Measurements from ENCODE around the gene ZNF441. TPM values are rescaled to one million over a fixed set of nuclear protein-coding genes. Genes with fewer than 3 reads are reported as not detected.

Gene ZNF441
- total RNA-seq, 1 experiment from 2014 or later: 0.85 TPM

- H3K23ac ChIP-seq (ENCODE audit: insufficient read length, low read depth, low read length): no peak overlapping the region
- no peak overlapping the region for H4K91ac ChIP-seq (ENCODE audit: insufficient read length, low read depth, low read length)
- H3K27ac Mint-ChIP-seq: no peak overlapping the region
- H3K9me3 Mint-ChIP-seq: peaks cover 18 to 32% of the 10 kb centered on the region in 2 experiments
- no peaks in the 10 kb centered on the region; a peak in 1 of 7 replicates for H3K36me3 Mint-ChIP-seq (ENCODE audit: insufficient read depth in 1 of 3, low read depth in 3 of 3)
- H2BK15ac ChIP-seq (ENCODE audit: low read depth, low read length): no peak overlapping the region
- H3K14ac ChIP-seq (ENCODE audit: insufficient read depth, low read length): no peak overlapping the region
- H3K9ac ChIP-seq (ENCODE audit: extremely low read depth, insufficient read length, low read length): no peak overlapping the region
- DNase-seq: no peak
- no peaks in the 10 kb centered on the region for H4K20me1 ChIP-seq (ENCODE audit: control insufficient read depth, insufficient read depth, insufficient read length)
- H3K4me1 Mint-ChIP-seq: peaks cover 3% of the 10 kb centered on the region in 2 experiments; a peak in 3 of 4 replicates
- H3K9me3 ChIP-seq (ENCODE audit: control insufficient read depth, low read depth, low read length): no peaks in the 10 kb centered on the region
- no peak overlapping the region for H3K27ac ChIP-seq (ENCODE audit: insufficient read length, low read depth, low read length)
- H2AFZ ChIP-seq (ENCODE audit: low read length): no peak overlapping the region
- no peak overlapping the region for H2BK12ac ChIP-seq (ENCODE audit: insufficient read length, low read depth, low read length)
- no peak overlapping the region for H3K4ac ChIP-seq (ENCODE audit: low read depth, low read length)
- TF ChIP-seq, protein P1, sequence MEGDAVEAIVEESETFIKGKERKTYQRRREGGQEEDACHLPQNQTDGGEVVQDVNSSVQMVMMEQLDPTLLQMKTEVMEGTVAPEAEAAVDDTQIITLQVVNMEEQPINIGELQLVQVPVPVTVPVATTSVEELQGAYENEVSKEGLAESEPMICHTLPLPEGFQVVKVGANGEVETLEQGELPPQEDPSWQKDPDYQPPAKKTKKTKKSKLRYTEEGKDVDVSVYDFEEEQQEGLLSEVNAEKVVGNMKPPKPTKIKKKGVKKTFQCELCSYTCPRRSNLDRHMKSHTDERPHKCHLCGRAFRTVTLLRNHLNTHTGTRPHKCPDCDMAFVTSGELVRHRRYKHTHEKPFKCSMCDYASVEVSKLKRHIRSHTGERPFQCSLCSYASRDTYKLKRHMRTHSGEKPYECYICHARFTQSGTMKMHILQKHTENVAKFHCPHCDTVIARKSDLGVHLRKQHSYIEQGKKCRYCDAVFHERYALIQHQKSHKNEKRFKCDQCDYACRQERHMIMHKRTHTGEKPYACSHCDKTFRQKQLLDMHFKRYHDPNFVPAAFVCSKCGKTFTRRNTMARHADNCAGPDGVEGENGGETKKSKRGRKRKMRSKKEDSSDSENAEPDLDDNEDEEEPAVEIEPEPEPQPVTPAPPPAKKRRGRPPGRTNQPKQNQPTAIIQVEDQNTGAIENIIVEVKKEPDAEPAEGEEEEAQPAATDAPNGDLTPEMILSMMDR (conservative IDR thresholded peaks at IDR 0.05): no peak
- H3T11ph ChIP-seq (ENCODE audit: low read length): no peak overlapping the region
- no peaks in the 10 kb centered on the region for H3K79me2 ChIP-seq (ENCODE audit: insufficient read depth, low read length)
- no peak overlapping the region for H2AK5ac ChIP-seq (ENCODE audit: insufficient read length, low read length)
- no peak overlapping the region for H2BK20ac ChIP-seq (ENCODE audit: low read depth, low read length, poor library complexity, severe bottlenecking)
- H3K27me3 ChIP-seq (ENCODE audit: insufficient read depth, low read length): peaks cover 6% of the 10 kb centered on the region; the same call in 1 of the 2 replicates
- no peak overlapping the region for H4K8ac ChIP-seq (replicated peaks; ENCODE audit: insufficient read length, low read depth, low read length)
- no peak overlapping the region for H3K18ac ChIP-seq (ENCODE audit: insufficient read length, low read depth, low read length)
- no peak overlapping the region for H2BK120ac ChIP-seq (ENCODE audit: low read depth, low read length, poor library complexity, severe bottlenecking)
- H3K79me1 ChIP-seq (ENCODE audit: insufficient read depth, low read depth, low read length, poor library complexity, severe bottlenecking): no peaks in the 10 kb centered on the region
- WGBS (ENCODE audit: extremely low coverage, insufficient read length, low lambda C conversion rate): no CpG with 5 or more reads among the region's 3 CpGs
- H3K4me2 ChIP-seq (ENCODE audit: insufficient read depth, insufficient read length, low read length): no peak overlapping the region
- H2BK5ac ChIP-seq (ENCODE audit: insufficient read length, low read length): no peak overlapping the region
- H3K4me3 Mint-ChIP-seq: no peak overlapping the region
- H3K23me2 ChIP-seq (ENCODE audit: insufficient read length, low read depth, low read length, poor library complexity, severe bottlenecking): peaks cover 12% of the 10 kb centered on the region
- H4K5ac ChIP-seq (ENCODE audit: insufficient read length, low read depth, low read length): no peak overlapping the region
- peaks cover 65% of the 10 kb centered on the region for H3K27me3 Mint-ChIP-seq (ENCODE audit: low read depth)
- H3K56ac ChIP-seq (ENCODE audit: insufficient read length, low read depth, low read length): no peak overlapping the region
- H3K4me1 ChIP-seq (ENCODE audit: insufficient read depth, low read length): no peaks in the 10 kb centered on the region
These were observed 3.7 kb upstream of the ZNF441 start for GRCh38 chr19:11763117-11763516.
